Measurements from ENCODE around the gene SGCE. TPM values are rescaled to one million over a fixed set of nuclear protein-coding genes. Genes with fewer than 3 reads are reported as not detected.

Gene SGCE
- total RNA-seq, 1 experiment from 2014 or later = 17.4 TPM

- DNase-seq (ENCODE audit: low read depth, low spot score) (no peak), ATAC-seq (no peak)
- intact Hi-C loops (cut with micrococcal nuclease) = no loop called here
- Histone ChIP-seq H3K9me3 (ENCODE audit: control insufficient read depth in 1 of 2, insufficient read depth in 1 of 2, low read depth in 1 of 2, low read length in 2 of 2) (no peaks in the 10 kb centered on the region), H3K4me1 (ENCODE audit: control insufficient read depth in 1 of 2, insufficient read depth in 2 of 2, low read length in 2 of 2) (no peaks in the 10 kb centered on the region), H3K27me3 (ENCODE audit: insufficient read depth, low read length) (no peaks in the 10 kb centered on the region), H3K36me3 (ENCODE audit: control insufficient read depth in 1 of 2, insufficient read depth in 2 of 2, low read length in 2 of 2) (no peaks in the 10 kb centered on the region), H3K4me2 (ENCODE audit: low read length) (no peak overlapping the region), H3K4me3 (replicated peaks in 1 of 2; ENCODE audit: low read depth in 1 of 2, low read length in 2 of 2) (no peak overlapping the region), H3K9me2 (ENCODE audit: insufficient read depth) (no peaks in the 10 kb centered on the region), H4K20me1 (ENCODE audit: insufficient read depth) (no peaks in the 10 kb centered on the region), H3K79me2 (ENCODE audit: insufficient read depth, low read length) (no peaks in the 10 kb centered on the region), H3K27ac (ENCODE audit: low read depth, low read length) (no peak overlapping the region), H2AFZ (ENCODE audit: low read depth, low read length, poor library complexity, severe bottlenecking) (no peak overlapping the region), H3K9ac (ENCODE audit: low read length) (no peak overlapping the region)
- CTCF ChIA-PET = no interaction called here
- TF ChIP-seq REST (IDR thresholded peaks at IDR 0.05; ENCODE audit: low read depth) (no peak), ATF3 (IDR thresholded peaks at IDR 0.05) (no peak), TCF7L2 (IDR thresholded peaks at IDR 0.05; ENCODE audit: borderline replicate concordance, extremely low read depth, insufficient read depth, insufficient read length) (no peak), FOSL1 (IDR thresholded peaks at IDR 0.05; ENCODE audit: low read depth) (no peak), SP1 (IDR thresholded peaks at IDR 0.05; ENCODE audit: low read depth) (no peak), CTCF (IDR thresholded peaks at IDR 0.05 in 2 of 3, conservative IDR thresholded peaks at IDR 0.05 in 1 of 3; ENCODE audit: borderline replicate concordance in 1 of 3, insufficient read depth in 1 of 3, low read depth in 2 of 3, low read length in 2 of 3) (no peak), CEBPB (IDR thresholded peaks at IDR 0.05; ENCODE audit: low read depth) (no peak), RAD21 (IDR thresholded peaks at IDR 0.05; ENCODE audit: low read depth) (no peak), EZH2 (IDR thresholded peaks at IDR 0.05) (no peak), JUND (IDR thresholded peaks at IDR 0.05) (no peak)
- no TSS peak for BruUV-seq (replicated peaks)
- POLR2A ChIA-PET = no interaction called here
- RAD21 ChIA-PET (ENCODE audit: low non-redundant PET in 1 of 2, low total read pairs in 2 of 2, uncharacterized antibody in 2 of 2, unreplicated experiment in 2 of 2) = no interaction called here
Observed at GRCh38 chr7:94594882-94595281, 61.1 kb downstream of the SGCE start.

Data from HCT116 (cell line).